T-helper 1 cell treated with Interleukin-12 subunit alpha and Interleukin-12 subunit beta and Interleukin-4 antibody, amounts not matched to agents 30 μg/mL and 1 μg/mL, for 36 hours (primary cell): ENCODE measurements around the gene FAM219B.
A peak's percentile ranks its signal among the peaks of the same experiment; 100 is the strongest.
"Not testable (repeated sequence)": the region's sequence is repeated elsewhere in the genome, so short reads cannot be mapped to it uniquely, and the experiment has no call there.

Experiments used
- H3K27ac Mint-ChIP-seq: one replicate; pipeline ENCODE4 v1.8.0; 2021; ENCODE audit warnings: mild to moderate bottlenecking, mixed read lengths
- H3K27me3 Mint-ChIP-seq: one replicate; pipeline ENCODE4 v1.8.0; 2021; ENCODE audit warnings: low read depth, mixed read lengths
- H3K36me3 Mint-ChIP-seq: one replicate; pipeline ENCODE4 v1.8.0; 2021; ENCODE audit warnings: low read depth, mixed read lengths
- H3K4me1 Mint-ChIP-seq: one replicate; pipeline ENCODE4 v1.8.0; 2021; ENCODE audit warnings: low read depth, mixed read lengths
- H3K4me3 Mint-ChIP-seq: one replicate; pipeline ENCODE4 v1.8.0; 2021; ENCODE audit warnings: mild to moderate bottlenecking, moderate library complexity, mixed read lengths
- H3K9me3 Mint-ChIP-seq: one replicate; pipeline ENCODE4 v1.8.0; 2021; ENCODE audit warnings: mixed read lengths

The FAM219B gene

GRCh38 chr15:74917676-74918075 lies 11.0 kb upstream of the FAM219B start:
- no peak overlapping the region for H3K27ac Mint-ChIP-seq

GRCh38 chr15:74913799-74914198 lies 7.1 kb upstream of the FAM219B start:
- not testable (repeated sequence) for H3K27me3 Mint-ChIP-seq, H3K4me3 Mint-ChIP-seq, H3K4me1 Mint-ChIP-seq, H3K9me3 Mint-ChIP-seq
- peaks cover 10% of the 10 kb centered on the region for H3K36me3 Mint-ChIP-seq
- peak overlapping the region; percentile 45 for H3K27ac Mint-ChIP-seq

More at GRCh38 chr15:74917676-74918075, 11.0 kb upstream of the FAM219B start:
- Mint-ChIP-seq H3K4me3 (no peak overlapping the region), H3K36me3 (peaks cover 32% of the 10 kb centered on the region), H3K4me1 (peaks cover 2% of the 10 kb centered on the region), H3K9me3 (no peaks in the 10 kb centered on the region), H3K27me3 (no peaks in the 10 kb centered on the region)

- no peaks in the 10 kb centered on the region for H3K27me3 Mint-ChIP-seq
These were observed 6.4 kb upstream of the FAM219B start for GRCh38 chr15:74913041-74913440.

GRCh38 chr15:74908635-74909034 lies 2.0 kb upstream of the FAM219B start:
- no peak overlapping the region for H3K4me3 Mint-ChIP-seq
- H3K27me3 Mint-ChIP-seq = no peaks in the 10 kb centered on the region
- H3K9me3 Mint-ChIP-seq = no peaks in the 10 kb centered on the region
- peaks cover 30% of the 10 kb centered on the region for H3K4me1 Mint-ChIP-seq
- H3K27ac Mint-ChIP-seq = no peak overlapping the region
- H3K36me3 Mint-ChIP-seq = peaks cover 18% of the 10 kb centered on the region

More at GRCh38 chr15:74913041-74913440, 6.4 kb upstream of the FAM219B start:
- Mint-ChIP-seq H3K27ac (no peak overlapping the region), H3K9me3 (no peaks in the 10 kb centered on the region), H3K4me3 (no peak overlapping the region), H3K4me1 (no peaks in the 10 kb centered on the region), H3K36me3 (peaks cover 4% of the 10 kb centered on the region)

GRCh38 chr15:74907163-74907870 lies 666 bp upstream of the FAM219B start:
- Mint-ChIP-seq H3K9me3 (no peaks in the 10 kb centered on the region), H3K36me3 (peaks cover 26% of the 10 kb centered on the region), H3K27ac (peak overlapping the region; percentile 92), H3K4me3 (peak overlapping the region; percentile 96), H3K27me3 (no peaks in the 10 kb centered on the region), H3K4me1 (peaks cover 30% of the 10 kb centered on the region)

GRCh38 chr15:74906067-74906449 lies 593 bp downstream of the FAM219B start:
- no peaks in the 10 kb centered on the region for H3K9me3 Mint-ChIP-seq
- peak overlapping the region; percentile 86 for H3K4me3 Mint-ChIP-seq
- H3K4me1 Mint-ChIP-seq = peaks cover 37% of the 10 kb centered on the region
- peaks cover 33% of the 10 kb centered on the region for H3K36me3 Mint-ChIP-seq
- H3K27me3 Mint-ChIP-seq = no peaks in the 10 kb centered on the region
- peak overlapping the region; percentile 41 for H3K27ac Mint-ChIP-seq

GRCh38 chr15:74904190-74904805 lies 2.4 kb downstream of the FAM219B start:
- H3K4me1 Mint-ChIP-seq = peaks cover 41% of the 10 kb centered on the region
- H3K27ac Mint-ChIP-seq = no peak overlapping the region
- peak overlapping the region; percentile 86 for H3K4me3 Mint-ChIP-seq
- H3K36me3 Mint-ChIP-seq = peaks cover 40% of the 10 kb centered on the region
- H3K27me3 Mint-ChIP-seq = no peaks in the 10 kb centered on the region
- H3K9me3 Mint-ChIP-seq = no peaks in the 10 kb centered on the region

- Mint-ChIP-seq H3K4me1 (peaks cover 44% of the 10 kb centered on the region), H3K4me3 (peak overlapping the region; percentile 27), H3K36me3 (peaks cover 40% of the 10 kb centered on the region), H3K27ac (no peak overlapping the region), H3K9me3 (no peaks in the 10 kb centered on the region), H3K27me3 (no peaks in the 10 kb centered on the region)
These were observed 3.0 kb downstream of the FAM219B start for GRCh38 chr15:74903676-74904075.

GRCh38 chr15:74902295-74903075 lies 4.2 kb downstream of the FAM219B start:
- Mint-ChIP-seq H3K4me1 (peaks cover 42% of the 10 kb centered on the region), H3K27ac (peak overlapping the region; percentile 9), H3K36me3 (peaks cover 40% of the 10 kb centered on the region), H3K9me3 (no peaks in the 10 kb centered on the region), H3K27me3 (no peaks in the 10 kb centered on the region), H3K4me3 (no peak overlapping the region)

GRCh38 chr15:74901612-74902063 lies 5.0 kb downstream of the FAM219B start:
- Mint-ChIP-seq H3K4me1 (peaks cover 34% of the 10 kb centered on the region), H3K4me3 (no peak overlapping the region), H3K36me3 (peaks cover 43% of the 10 kb centered on the region), H3K9me3 (no peaks in the 10 kb centered on the region), H3K27me3 (no peaks in the 10 kb centered on the region), H3K27ac (peak overlapping the region; percentile 36)

GRCh38 chr15:74897300-74897701 lies 9.3 kb downstream of the FAM219B start:
- no peak overlapping the region for H3K27ac Mint-ChIP-seq
- peaks cover 29% of the 10 kb centered on the region for H3K4me1 Mint-ChIP-seq
- H3K4me3 Mint-ChIP-seq = no peak overlapping the region
- no peaks in the 10 kb centered on the region for H3K9me3 Mint-ChIP-seq
- H3K36me3 Mint-ChIP-seq = peaks cover 33% of the 10 kb centered on the region
- no peaks in the 10 kb centered on the region for H3K27me3 Mint-ChIP-seq

GRCh38 chr15:74896316-74896715 lies 10.3 kb downstream of the FAM219B start:
- Mint-ChIP-seq H3K27ac (no peak overlapping the region), H3K4me1 (peaks cover 22% of the 10 kb centered on the region), H3K27me3 (no peaks in the 10 kb centered on the region), H3K4me3 (no peak overlapping the region), H3K36me3 (peaks cover 34% of the 10 kb centered on the region), H3K9me3 (no peaks in the 10 kb centered on the region)

- Mint-ChIP-seq H3K9me3 (no peaks in the 10 kb centered on the region), H3K4me1 (peaks cover 24% of the 10 kb centered on the region), H3K27ac (no peak overlapping the region), H3K36me3 (peaks cover 34% of the 10 kb centered on the region), H3K4me3 (no peak overlapping the region), H3K27me3 (no peaks in the 10 kb centered on the region)
These were observed 10.8 kb downstream of the FAM219B start for GRCh38 chr15:74895830-74896229.

GRCh38 chr15:74894383-74894782 lies 12.3 kb downstream of the FAM219B start:
- peaks cover 30% of the 10 kb centered on the region for H3K4me1 Mint-ChIP-seq
- not testable (repeated sequence) for H3K27me3 Mint-ChIP-seq, H3K27ac Mint-ChIP-seq, H3K4me3 Mint-ChIP-seq, H3K9me3 Mint-ChIP-seq
- H3K36me3 Mint-ChIP-seq = peaks cover 28% of the 10 kb centered on the region
